ENCODE data around the gene OMP. TPM values are rescaled to one million over a fixed set of nuclear protein-coding genes. Genes with fewer than 3 reads are reported as not detected.

The OMP gene
- total RNA-seq, 5 donors from 2014 or later (not counting 1 experiment from before 2014, with no cell fraction given), result 0.79 TPM; not detected in 4

DNA sequence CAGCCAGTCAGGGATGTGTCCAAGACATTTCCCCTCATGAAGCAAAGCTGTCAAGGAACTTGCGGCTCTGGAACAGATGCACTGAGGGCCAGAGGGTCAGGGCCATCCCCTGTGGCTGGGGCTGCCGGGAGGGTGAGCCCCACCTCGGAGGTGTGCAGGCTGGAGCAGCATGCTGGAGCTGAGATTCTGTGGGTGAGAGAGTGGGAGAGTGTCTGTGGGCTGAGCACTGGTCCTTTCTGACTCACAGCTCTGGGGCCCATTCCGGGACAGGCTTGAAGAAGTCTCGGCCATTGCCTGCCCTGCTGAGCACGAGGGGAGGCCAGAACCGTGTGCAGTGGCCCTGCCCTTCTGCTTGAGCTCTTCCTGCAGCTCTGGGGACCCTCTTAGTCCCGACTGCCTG lies 2.1 kb downstream of the OMP start:
- Mint-ChIP-seq H3K27me3 (no peaks in the 10 kb centered on the region), H3K4me1 (no peaks in the 10 kb centered on the region), H3K27ac (no peak overlapping the region), H3K4me3 (no peak overlapping the region), H3K36me3 (no peaks in the 10 kb centered on the region), H3K9me3 (no peaks in the 10 kb centered on the region)
- ChIA-PET CTCF (no interaction called here), POLR2A (no interaction called here)
- Histone ChIP-seq H3K27me3 (replicated peaks in 1 of 2; ENCODE audit: control insufficient read depth in 2 of 2, extremely low read depth in 1 of 2, insufficient read depth in 2 of 2, low read length in 1 of 2) (no peaks in the 10 kb centered on the region), H3K9me3 (no peaks in the 10 kb centered on the region), H3K4me1 (ENCODE audit: control insufficient read depth in 1 of 2, extremely low read depth in 1 of 2, insufficient read depth in 2 of 2, low read length in 2 of 2) (no peaks in the 10 kb centered on the region), H3K27ac (ENCODE audit: low read length) (no peak overlapping the region), H3K36me3 (ENCODE audit: control insufficient read depth in 2 of 2, extremely low read depth in 1 of 2, insufficient read depth in 1 of 2, low read length in 1 of 2) (peaks cover 0 to 2% of the 10 kb centered on the region in 2 donors), H3K4me3 (ENCODE audit: control insufficient read depth in 1 of 2, extremely low read depth in 1 of 2, low read length in 1 of 2) (no peak overlapping the region)
- 72% methylated on average over 8 of the region's 8 CpGs for WGBS (ENCODE audit: insufficient coverage)
- ATAC-seq (replicated peaks in 1 of 4), result no peak
- no peak for DNase-seq

DNA sequence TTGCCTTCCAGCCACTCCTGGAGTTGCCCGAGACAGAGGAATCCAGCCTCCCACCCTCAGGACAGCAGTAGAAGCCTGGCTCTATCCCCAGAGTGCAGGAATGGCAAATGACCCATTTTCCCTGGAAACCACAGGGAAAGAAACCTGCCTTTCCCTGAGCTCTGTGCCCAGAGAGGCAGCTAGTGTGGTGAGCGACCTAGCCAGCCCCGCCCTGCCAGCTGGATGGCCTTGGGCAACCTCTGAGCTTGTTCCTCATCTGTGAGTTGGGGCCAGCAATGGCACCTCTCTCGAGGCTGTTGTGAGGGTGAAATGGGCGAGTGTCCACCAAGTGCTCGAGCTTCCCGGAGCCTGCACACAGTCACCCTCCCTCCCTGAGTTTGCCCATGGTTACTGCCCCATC lies 3.7 kb downstream of the OMP start:
- H3K36me3 Mint-ChIP-seq, result no peaks in the 10 kb centered on the region
- no peaks in the 10 kb centered on the region for H3K9me3 ChIP-seq
- peaks cover 0 to 3% of the 10 kb centered on the region in 2 donors for H3K36me3 ChIP-seq (ENCODE audit: control insufficient read depth in 2 of 2, extremely low read depth in 1 of 2, insufficient read depth in 1 of 2, low read length in 1 of 2)
- ChIA-PET POLR2A (no interaction called here), CTCF (no interaction called here)
- no peak overlapping the region for H3K27ac Mint-ChIP-seq
- H3K4me3 Mint-ChIP-seq, result no peak overlapping the region
- ATAC-seq (replicated peaks in 1 of 4), result no peak
- no peaks in the 10 kb centered on the region for H3K27me3 Mint-ChIP-seq
- no peaks in the 10 kb centered on the region for H3K4me1 ChIP-seq (ENCODE audit: control insufficient read depth in 1 of 2, extremely low read depth in 1 of 2, insufficient read depth in 2 of 2, low read length in 2 of 2)
- peaks cover 0 to 4% of the 10 kb centered on the region in 2 experiments for H3K27me3 ChIP-seq (replicated peaks in 1 of 2; ENCODE audit: control insufficient read depth in 2 of 2, extremely low read depth in 1 of 2, insufficient read depth in 2 of 2, low read length in 1 of 2)
- no peak for DNase-seq
- no peak overlapping the region for H3K27ac ChIP-seq (ENCODE audit: low read length)
- H3K9me3 Mint-ChIP-seq, result no peaks in the 10 kb centered on the region
- H3K4me3 ChIP-seq (ENCODE audit: control insufficient read depth in 1 of 2, extremely low read depth in 1 of 2, low read length in 1 of 2), result no peak overlapping the region
- 50% methylated on average over 1 of the region's 7 CpGs for WGBS (ENCODE audit: insufficient coverage)
- no peaks in the 10 kb centered on the region for H3K4me1 Mint-ChIP-seq

DNA sequence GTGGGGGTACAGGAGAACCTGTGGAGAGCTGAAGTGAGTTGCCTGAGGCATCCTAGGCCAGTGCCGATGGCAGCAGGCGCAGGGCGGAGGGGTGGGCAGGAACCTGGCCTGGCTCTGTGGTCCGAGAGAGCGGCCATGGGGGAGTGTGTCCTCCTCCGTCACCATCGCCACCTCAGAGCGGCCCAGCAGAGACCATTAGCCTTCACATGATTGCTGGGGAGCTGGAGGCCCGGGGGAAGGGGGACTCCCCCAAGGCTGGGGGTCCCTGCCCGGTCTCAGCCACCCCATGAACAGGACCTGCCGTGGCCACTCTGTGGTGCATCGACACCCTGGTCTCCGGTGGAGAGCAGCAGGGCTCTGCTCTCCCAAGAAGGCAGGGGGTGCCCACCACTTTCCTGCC lies 4.1 kb downstream of the OMP start:
- Histone ChIP-seq H3K27me3 (replicated peaks in 1 of 2; ENCODE audit: control insufficient read depth in 2 of 2, extremely low read depth in 1 of 2, insufficient read depth in 2 of 2, low read length in 1 of 2) (peaks cover 0 to 4% of the 10 kb centered on the region in 2 experiments), H3K4me1 (ENCODE audit: control insufficient read depth in 1 of 2, extremely low read depth in 1 of 2, insufficient read depth in 2 of 2, low read length in 2 of 2) (no peaks in the 10 kb centered on the region), H3K27ac (ENCODE audit: low read length) (no peak overlapping the region), H3K9me3 (no peaks in the 10 kb centered on the region), H3K4me3 (ENCODE audit: control insufficient read depth in 1 of 2, extremely low read depth in 1 of 2, low read length in 1 of 2) (no peak overlapping the region), H3K36me3 (ENCODE audit: control insufficient read depth in 2 of 2, extremely low read depth in 1 of 2, insufficient read depth in 1 of 2, low read length in 1 of 2) (peaks cover 0 to 3% of the 10 kb centered on the region in 2 donors)
- DNase-seq, result no peak
- H3K4me1 Mint-ChIP-seq, result no peaks in the 10 kb centered on the region
- WGBS (ENCODE audit: insufficient coverage), result 90% methylated on average over 11 of the region's 13 CpGs
- ChIA-PET CTCF (no interaction called here), POLR2A (no interaction called here)
- no peaks in the 10 kb centered on the region for H3K36me3 Mint-ChIP-seq
- H3K9me3 Mint-ChIP-seq, result no peaks in the 10 kb centered on the region
- H3K27ac Mint-ChIP-seq, result no peak overlapping the region
- ATAC-seq (replicated peaks in 1 of 4), result no peak
- H3K27me3 Mint-ChIP-seq, result no peaks in the 10 kb centered on the region
- no peak overlapping the region for H3K4me3 Mint-ChIP-seq

DNA sequence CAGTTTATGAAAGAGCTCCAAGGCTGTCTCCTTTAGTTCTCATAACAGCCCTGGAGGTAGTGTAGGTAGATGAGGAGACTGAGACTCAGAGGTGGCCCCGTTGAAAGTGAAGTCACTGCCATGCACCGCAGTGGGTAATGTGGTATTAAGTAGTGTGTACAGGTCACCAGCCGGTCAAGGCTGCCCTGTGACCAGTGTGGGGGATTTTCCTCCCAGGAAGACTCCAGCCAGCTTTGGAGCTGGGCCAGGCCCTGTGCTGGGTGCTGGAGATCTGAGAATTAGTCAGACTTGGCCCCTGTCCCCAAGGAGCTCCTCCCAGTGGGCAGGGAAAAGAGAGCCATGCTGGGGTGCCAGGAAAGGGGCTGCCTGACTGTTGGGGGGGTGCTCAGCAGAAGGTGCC lies 5.3 kb downstream of the OMP start:
- POLR2A ChIA-PET, result no interaction called here
- Histone ChIP-seq H3K4me3 (ENCODE audit: control insufficient read depth in 1 of 2, extremely low read depth in 1 of 2, low read length in 1 of 2) (no peak overlapping the region), H3K27me3 (replicated peaks in 1 of 2; ENCODE audit: control insufficient read depth in 2 of 2, extremely low read depth in 1 of 2, insufficient read depth in 2 of 2, low read length in 1 of 2) (peaks cover 0 to 4% of the 10 kb centered on the region in 2 experiments), H3K9me3 (no peaks in the 10 kb centered on the region), H3K27ac (ENCODE audit: low read length) (no peak overlapping the region), H3K36me3 (ENCODE audit: control insufficient read depth in 2 of 2, extremely low read depth in 1 of 2, insufficient read depth in 1 of 2, low read length in 1 of 2) (peaks cover 0 to 3% of the 10 kb centered on the region in 2 donors), H3K4me1 (ENCODE audit: control insufficient read depth in 1 of 2, extremely low read depth in 1 of 2, insufficient read depth in 2 of 2, low read length in 2 of 2) (no peaks in the 10 kb centered on the region)
- H3K27me3 Mint-ChIP-seq, result no peaks in the 10 kb centered on the region
- H3K9me3 Mint-ChIP-seq, result no peaks in the 10 kb centered on the region
- DNase-seq, result no peak
- WGBS (ENCODE audit: insufficient coverage), result 95% methylated on average over 2 of the region's 3 CpGs
- ATAC-seq (replicated peaks in 1 of 4), result no peak
- no peaks in the 10 kb centered on the region for H3K36me3 Mint-ChIP-seq
- no peak overlapping the region for H3K27ac Mint-ChIP-seq
- CTCF ChIA-PET, result no interaction called here
- H3K4me3 Mint-ChIP-seq, result no peak overlapping the region
- no peaks in the 10 kb centered on the region for H3K4me1 Mint-ChIP-seq

DNA sequence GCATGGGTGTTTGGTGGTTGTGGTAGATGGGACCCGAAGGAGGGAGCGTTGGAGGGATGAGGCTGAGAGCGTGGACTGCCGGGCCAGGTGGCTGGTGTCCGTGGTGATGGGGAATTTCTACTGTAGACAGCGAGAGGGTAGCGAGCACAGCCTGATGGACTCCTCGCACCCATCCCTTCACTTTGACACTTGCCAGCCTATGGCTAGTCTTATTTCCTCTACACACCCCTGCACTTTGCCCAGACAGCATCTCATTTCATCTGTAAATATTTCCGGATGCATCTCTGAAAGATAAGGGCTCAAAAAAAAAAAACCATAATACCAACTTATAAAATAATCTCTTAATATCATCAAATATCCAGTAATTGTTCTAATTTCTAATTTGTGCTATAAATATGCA lies 5.8 kb downstream of the OMP start:
- H3K27ac ChIP-seq (ENCODE audit: low read length), result no peak overlapping the region

DNA sequence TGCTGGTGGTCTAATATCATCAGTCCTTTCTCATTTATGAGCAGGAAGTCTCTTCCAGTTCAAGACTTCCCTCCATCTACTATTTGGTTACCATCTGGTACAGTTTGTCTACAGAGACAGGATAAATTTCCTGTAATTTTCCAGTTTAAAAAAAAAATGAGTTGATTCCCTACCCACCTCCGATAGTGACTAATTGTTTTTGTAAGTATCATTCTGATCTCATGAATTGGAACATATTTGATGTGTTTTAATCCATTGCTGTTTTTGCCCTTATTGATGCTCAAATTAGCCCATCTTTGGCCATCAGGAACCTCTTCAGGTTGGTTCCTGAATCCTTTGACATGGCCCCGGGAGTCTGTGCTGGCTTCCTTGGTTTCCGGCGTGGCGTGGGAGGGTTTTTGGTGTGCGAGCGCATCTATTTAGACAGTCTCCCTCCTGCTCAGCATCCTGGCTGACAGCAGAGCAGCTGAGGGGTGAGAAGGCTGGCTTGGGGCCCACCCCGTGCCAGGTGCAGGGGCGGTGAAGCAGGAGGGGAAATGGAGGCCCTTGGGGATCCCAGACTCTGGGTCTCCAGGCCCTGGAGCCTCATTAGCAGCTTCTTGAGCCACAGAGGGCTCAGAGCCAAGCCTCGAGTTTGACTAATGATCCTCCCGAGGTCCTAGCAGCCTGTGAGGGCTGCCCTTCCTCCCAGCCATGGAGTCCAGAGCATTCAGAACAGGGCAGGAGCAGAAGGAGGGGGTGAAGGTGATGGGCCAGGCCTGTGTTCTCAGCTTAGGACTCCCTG lies 6.8 kb downstream of the OMP start:
- H3K4me1 Mint-ChIP-seq, result no peaks in the 10 kb centered on the region
- H3K4me3 Mint-ChIP-seq, result no peak overlapping the region
- ChIA-PET POLR2A (no interaction called here), CTCF (no interaction called here)
- H3K36me3 ChIP-seq (ENCODE audit: control insufficient read depth in 2 of 2, extremely low read depth in 1 of 2, insufficient read depth in 1 of 2, low read length in 1 of 2), result peaks cover 0 to 7% of the 10 kb centered on the region in 2 donors
- no peaks in the 10 kb centered on the region for H3K9me3 Mint-ChIP-seq
- no peak overlapping the region for H3K27ac ChIP-seq (ENCODE audit: low read length)
- H3K36me3 Mint-ChIP-seq, result no peaks in the 10 kb centered on the region
- no peak for ATAC-seq (replicated peaks in 1 of 4)
- H3K27me3 ChIP-seq (replicated peaks in 1 of 2; ENCODE audit: control insufficient read depth in 2 of 2, extremely low read depth in 1 of 2, insufficient read depth in 2 of 2, low read length in 1 of 2), result peaks cover 0 to 4% of the 10 kb centered on the region in 2 experiments
- no peak overlapping the region for H3K4me3 ChIP-seq (ENCODE audit: control insufficient read depth in 1 of 2, extremely low read depth in 1 of 2, low read length in 1 of 2)
- no peak for DNase-seq
- WGBS (ENCODE audit: insufficient coverage), result no CpG with 5 or more reads among the region's 11 CpGs
- H3K27ac Mint-ChIP-seq, result no peak overlapping the region
- H3K4me1 ChIP-seq (ENCODE audit: control insufficient read depth in 1 of 2, extremely low read depth in 1 of 2, insufficient read depth in 2 of 2, low read length in 2 of 2), result no peaks in the 10 kb centered on the region
- no peaks in the 10 kb centered on the region for H3K27me3 Mint-ChIP-seq
- no peaks in the 10 kb centered on the region for H3K9me3 ChIP-seq

More for the DNA sequence above, 5.8 kb downstream of the OMP start:
- Histone ChIP-seq H3K4me3 (ENCODE audit: control insufficient read depth in 1 of 2, extremely low read depth in 1 of 2, low read length in 1 of 2) (no peak overlapping the region), H3K36me3 (ENCODE audit: control insufficient read depth in 2 of 2, extremely low read depth in 1 of 2, insufficient read depth in 1 of 2, low read length in 1 of 2) (peaks cover 0 to 3% of the 10 kb centered on the region in 2 donors), H3K27me3 (replicated peaks in 1 of 2; ENCODE audit: control insufficient read depth in 2 of 2, extremely low read depth in 1 of 2, insufficient read depth in 2 of 2, low read length in 1 of 2) (peaks cover 0 to 4% of the 10 kb centered on the region in 2 experiments), H3K9me3 (no peaks in the 10 kb centered on the region), H3K4me1 (ENCODE audit: control insufficient read depth in 1 of 2, extremely low read depth in 1 of 2, insufficient read depth in 2 of 2, low read length in 2 of 2) (no peaks in the 10 kb centered on the region)
- Mint-ChIP-seq H3K27ac (no peak overlapping the region), H3K4me1 (no peaks in the 10 kb centered on the region), H3K4me3 (no peak overlapping the region), H3K27me3 (no peaks in the 10 kb centered on the region), H3K9me3 (no peaks in the 10 kb centered on the region), H3K36me3 (no peaks in the 10 kb centered on the region)
- ChIA-PET POLR2A (no interaction called here), CTCF (no interaction called here)
- ATAC-seq (replicated peaks in 1 of 4) (no peak), DNase-seq (no peak)
- 84% methylated on average over 7 of the region's 9 CpGs for WGBS (ENCODE audit: insufficient coverage)

Data from T-cell (primary cell).